ENCODE measurements around the gene BFAR. TPM values are rescaled to one million over a fixed set of nuclear protein-coding genes. Genes with fewer than 3 reads are reported as not detected.
A peak's percentile ranks its signal among the peaks of the same experiment; 100 is the strongest.
"Not testable (repeated sequence)": the region's sequence is repeated elsewhere in the genome, so short reads cannot be mapped to it uniquely, and the experiment has no call there.

BFAR gene
- total RNA-seq, 2 donors from 2014 or later = 41.4 to 62.2 TPM

- Mint-ChIP-seq H3K4me1 (peaks cover 15% of the 10 kb centered on the region), H3K9me3 (peaks cover 4% of the 10 kb centered on the region)
- no peak for ATAC-seq (replicated peaks)
Observed at GRCh38 chr16:14628806-14629611, 3.7 kb upstream of the BFAR start.

GRCh38 chr16:14629612-14629918 is 3.2 kb upstream of the BFAR start:
- Mint-ChIP-seq H3K36me3 (ENCODE audit: low read depth) (peaks cover 69% of the 10 kb centered on the region), H3K4me1 (peaks cover 15% of the 10 kb centered on the region)
- ATAC-seq (replicated peaks) = peak; percentile 2

More at GRCh38 chr16:14628806-14629611, 3.7 kb upstream of the BFAR start:
- H3K27ac Mint-ChIP-seq = peak overlapping the region; percentile 88
- no peaks in the 10 kb centered on the region for H3K27me3 Mint-ChIP-seq
- H3K4me3 Mint-ChIP-seq = peak overlapping the region; percentile 78
- peaks cover 69% of the 10 kb centered on the region for H3K36me3 Mint-ChIP-seq (ENCODE audit: low read depth)

GRCh38 chr16:14629919-14630619 is 2.7 kb upstream of the BFAR start, which contains the start of gene PARN:
TSS of gene PARN (minus strand) at chr16:14630260. CDS start at chr16:14630125, 135 bp downstream.
- H3K4me3 Mint-ChIP-seq = peak within 1 kb of the TSS; percentile 78
- peak within 1 kb of the TSS; percentile 88 for H3K27ac Mint-ChIP-seq
- ATAC-seq (replicated peaks) = peak; percentile 76
- H3K9me3 Mint-ChIP-seq = peaks cover 4% of the 10 kb centered on the region
- H3K27me3 Mint-ChIP-seq = no peaks in the 10 kb centered on the region
- peaks cover 69% of the 10 kb centered on the region for H3K36me3 Mint-ChIP-seq (ENCODE audit: low read depth)
- H3K4me1 Mint-ChIP-seq = peaks cover 15% of the 10 kb centered on the region

More at GRCh38 chr16:14629612-14629918, 3.2 kb upstream of the BFAR start:
- H3K9me3 Mint-ChIP-seq = peaks cover 4% of the 10 kb centered on the region
- no peaks in the 10 kb centered on the region for H3K27me3 Mint-ChIP-seq
- peak overlapping the region; percentile 78 for H3K4me3 Mint-ChIP-seq
- H3K27ac Mint-ChIP-seq = peak overlapping the region; percentile 88

- H3K27me3 Mint-ChIP-seq; H3K9me3 Mint-ChIP-seq; ATAC-seq (replicated peaks): not testable (repeated sequence)
- Mint-ChIP-seq H3K4me1 (peaks cover 15% of the 10 kb centered on the region), H3K36me3 (ENCODE audit: low read depth) (peaks cover 66% of the 10 kb centered on the region), H3K4me3 (peak overlapping the region; percentile 78), H3K27ac (peak overlapping the region; percentile 88)
Observed at GRCh38 chr16:14630620-14631330, 2.0 kb upstream of the BFAR start.

- H3K4me1 Mint-ChIP-seq = peaks cover 18% of the 10 kb centered on the region
- no peak for ATAC-seq (replicated peaks)
Observed at GRCh38 chr16:14634389-14634725, 1.6 kb downstream of the BFAR start.

GRCh38 chr16:14635395-14636165 is 2.8 kb downstream of the BFAR start:
- ATAC-seq (replicated peaks) = no peak
- Mint-ChIP-seq H3K36me3 (ENCODE audit: low read depth) (peaks cover 68% of the 10 kb centered on the region), H3K4me3 (no peak overlapping the region)

More at GRCh38 chr16:14634389-14634725, 1.6 kb downstream of the BFAR start:
- H3K36me3 Mint-ChIP-seq (ENCODE audit: low read depth) = peaks cover 62% of the 10 kb centered on the region
- peak overlapping the region; percentile 78 for H3K4me3 Mint-ChIP-seq
- H3K27ac Mint-ChIP-seq = peak overlapping the region; percentile 99
- peaks cover 4% of the 10 kb centered on the region for H3K9me3 Mint-ChIP-seq
- H3K27me3 Mint-ChIP-seq = no peaks in the 10 kb centered on the region

GRCh38 chr16:14636179-14636950 is 3.6 kb downstream of the BFAR start:
- H3K27me3 Mint-ChIP-seq; H3K9me3 Mint-ChIP-seq; ATAC-seq (replicated peaks); H3K4me3 Mint-ChIP-seq: not testable (repeated sequence)
- H3K36me3 Mint-ChIP-seq (ENCODE audit: low read depth) = peaks cover 74% of the 10 kb centered on the region
- H3K4me1 Mint-ChIP-seq = peaks cover 11% of the 10 kb centered on the region
- H3K27ac Mint-ChIP-seq = peak overlapping the region; percentile 37

More at GRCh38 chr16:14635395-14636165, 2.8 kb downstream of the BFAR start:
- H3K4me1 Mint-ChIP-seq = peaks cover 11% of the 10 kb centered on the region
- no peaks in the 10 kb centered on the region for H3K27me3 Mint-ChIP-seq
- H3K9me3 Mint-ChIP-seq = no peaks in the 10 kb centered on the region
- peak overlapping the region; percentile 37 for H3K27ac Mint-ChIP-seq

GRCh38 chr16:14636951-14637240 is 4.1 kb downstream of the BFAR start:
- Mint-ChIP-seq H3K36me3 (ENCODE audit: low read depth) (peaks cover 76% of the 10 kb centered on the region), H3K4me1 (peaks cover 11% of the 10 kb centered on the region)
- H3K27ac Mint-ChIP-seq; ATAC-seq (replicated peaks); H3K27me3 Mint-ChIP-seq; H3K4me3 Mint-ChIP-seq; H3K9me3 Mint-ChIP-seq: not testable (repeated sequence)

GRCh38 chr16:14640538-14640937 is 7.8 kb downstream of the BFAR start:
- no peaks in the 10 kb centered on the region for H3K9me3 Mint-ChIP-seq
- peaks cover 11% of the 10 kb centered on the region for H3K4me1 Mint-ChIP-seq
- no peak overlapping the region for H3K4me3 Mint-ChIP-seq
- H3K27ac Mint-ChIP-seq = peak overlapping the region; percentile 77
- no peak for ATAC-seq (replicated peaks)
- peaks cover 88% of the 10 kb centered on the region for H3K36me3 Mint-ChIP-seq (ENCODE audit: low read depth)
- H3K27me3 Mint-ChIP-seq = no peaks in the 10 kb centered on the region

- H3K27me3 Mint-ChIP-seq = no peaks in the 10 kb centered on the region
- no peaks in the 10 kb centered on the region for H3K9me3 Mint-ChIP-seq
- H3K4me1 Mint-ChIP-seq = peaks cover 8% of the 10 kb centered on the region
- H3K27ac Mint-ChIP-seq = peak overlapping the region; percentile 77
- ATAC-seq (replicated peaks) = no peak
- H3K4me3 Mint-ChIP-seq = no peak overlapping the region
- peaks cover 90% of the 10 kb centered on the region for H3K36me3 Mint-ChIP-seq (ENCODE audit: low read depth)
Observed at GRCh38 chr16:14641206-14641605, 8.5 kb downstream of the BFAR start.

GRCh38 chr16:14641926-14642325 is 9.2 kb downstream of the BFAR start:
- Mint-ChIP-seq H3K9me3 (no peaks in the 10 kb centered on the region), H3K4me3 (no peak overlapping the region), H3K27ac (no peak overlapping the region), H3K36me3 (ENCODE audit: low read depth) (peaks cover 92% of the 10 kb centered on the region), H3K27me3 (no peaks in the 10 kb centered on the region), H3K4me1 (peaks cover 3% of the 10 kb centered on the region)
- no peak for ATAC-seq (replicated peaks)

GRCh38 chr16:14649816-14650215 is 17.1 kb downstream of the BFAR start:
- Mint-ChIP-seq H3K27me3 (no peaks in the 10 kb centered on the region), H3K9me3 (no peaks in the 10 kb centered on the region), H3K4me3 (no peak overlapping the region), H3K27ac (peak overlapping the region; percentile 84), H3K36me3 (ENCODE audit: low read depth) (peaks cover 94% of the 10 kb centered on the region), H3K4me1 (peaks cover 8% of the 10 kb centered on the region)
- ATAC-seq (replicated peaks) = no peak

- H3K4me3 Mint-ChIP-seq = no peak overlapping the region
- peak; percentile 52 for ATAC-seq (replicated peaks)
- peak overlapping the region; percentile 84 for H3K27ac Mint-ChIP-seq
- H3K36me3 Mint-ChIP-seq (ENCODE audit: low read depth) = peaks cover 94% of the 10 kb centered on the region
- H3K9me3 Mint-ChIP-seq = no peaks in the 10 kb centered on the region
- H3K4me1 Mint-ChIP-seq = peaks cover 8% of the 10 kb centered on the region
- H3K27me3 Mint-ChIP-seq = no peaks in the 10 kb centered on the region
Observed at GRCh38 chr16:14650629-14651028, 17.9 kb downstream of the BFAR start.

All from activated T-helper 17 cell treated with anti-CD3 and anti-CD28 coated beads, Interleukin-2, amount 50 U/mL, for 72 hours (primary cell).